Gastroesophageal sphincter (tissue), 3 donors: ENCODE measurements around the gene TAX1BP3.

ENCODE experiments used
- POLR2A ChIP-seq, 2 donors: fragments of 450-650 bp; IDR thresholded peaks; one replicate each; pipeline ENCODE4 v1.6.1; 2017; ENCODE audit warnings: antibody characterized with exemption in 2 of 2, mild to moderate bottlenecking in 2 of 2, moderate library complexity in 1 of 2
- TF ChIP-seq, protein P1 (sequence below), 4 experiments: fragments of 200-600 bp in 2 of 4; fragments of 450-650 bp in 2 of 4; sonication (generic) in 1 of 4; IDR thresholded peaks; one replicate each; pipeline ENCODE4 v1.5.1; 2017 to 2019; ENCODE audit warnings: antibody characterized with exemption in 4 of 4, mild to moderate bottlenecking in 2 of 4, moderate library complexity in 2 of 4

DNA sequence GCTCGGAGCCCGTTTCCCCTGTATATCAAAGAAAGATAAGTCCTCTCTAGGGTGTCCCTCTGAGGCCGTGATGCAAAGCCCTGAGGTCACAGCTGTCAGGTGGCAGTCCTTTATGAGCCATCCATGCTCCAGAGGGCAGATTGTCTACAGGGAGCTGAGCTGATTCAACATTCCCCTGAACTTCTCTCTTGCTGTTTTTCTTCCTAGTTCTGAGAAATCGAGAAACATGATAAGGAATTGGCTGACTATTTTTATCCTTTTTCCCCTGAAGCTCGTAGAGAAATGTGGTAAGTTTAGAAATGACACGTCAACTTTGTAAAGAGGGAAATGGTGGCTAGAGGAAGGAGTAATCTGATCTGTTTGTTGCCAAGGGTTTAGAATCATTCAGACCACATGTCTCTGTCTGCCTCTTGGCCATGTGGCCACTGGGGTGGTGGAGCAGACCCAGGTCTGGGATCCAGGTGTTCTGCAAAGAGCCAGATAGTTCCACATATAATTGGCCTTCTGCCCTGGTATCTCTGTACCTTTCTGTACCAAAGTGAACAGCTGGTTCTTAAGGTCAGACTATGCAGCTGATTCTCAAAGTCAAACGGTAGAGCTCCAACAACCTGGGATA is 28.3 kb downstream of the TAX1BP3 start:
- TF ChIP-seq, protein P1, sequence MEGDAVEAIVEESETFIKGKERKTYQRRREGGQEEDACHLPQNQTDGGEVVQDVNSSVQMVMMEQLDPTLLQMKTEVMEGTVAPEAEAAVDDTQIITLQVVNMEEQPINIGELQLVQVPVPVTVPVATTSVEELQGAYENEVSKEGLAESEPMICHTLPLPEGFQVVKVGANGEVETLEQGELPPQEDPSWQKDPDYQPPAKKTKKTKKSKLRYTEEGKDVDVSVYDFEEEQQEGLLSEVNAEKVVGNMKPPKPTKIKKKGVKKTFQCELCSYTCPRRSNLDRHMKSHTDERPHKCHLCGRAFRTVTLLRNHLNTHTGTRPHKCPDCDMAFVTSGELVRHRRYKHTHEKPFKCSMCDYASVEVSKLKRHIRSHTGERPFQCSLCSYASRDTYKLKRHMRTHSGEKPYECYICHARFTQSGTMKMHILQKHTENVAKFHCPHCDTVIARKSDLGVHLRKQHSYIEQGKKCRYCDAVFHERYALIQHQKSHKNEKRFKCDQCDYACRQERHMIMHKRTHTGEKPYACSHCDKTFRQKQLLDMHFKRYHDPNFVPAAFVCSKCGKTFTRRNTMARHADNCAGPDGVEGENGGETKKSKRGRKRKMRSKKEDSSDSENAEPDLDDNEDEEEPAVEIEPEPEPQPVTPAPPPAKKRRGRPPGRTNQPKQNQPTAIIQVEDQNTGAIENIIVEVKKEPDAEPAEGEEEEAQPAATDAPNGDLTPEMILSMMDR (IDR thresholded peaks at IDR 0.05) = no peak
- TF ChIP-seq POLR2A (IDR thresholded peaks at IDR 0.05) = no peak
